ENCODE data around the gene MYO7B.

GRCh38 chr2:127637236-127637630, 101.8 kb downstream of the MYO7B start:
- TF ChIP-seq POLR2AphosphoS5 (IDR thresholded peaks at IDR 0.05) (no peak), CTCF (IDR thresholded peaks at IDR 0.05) (no peak)

Data from breast epithelium (tissue), 3 donors.